ENCODE data around the gene PGBD5.

GRCh38 chr1:230356869-230357794, 69.0 kb downstream of the PGBD5 start:
- TF ChIP-seq SYNCRIP (IDR thresholded peaks at IDR 0.05; ENCODE audit: insufficient read depth, low read depth, low read length) = no peak
- no peak for TF ChIP-seq SMC3 (IDR thresholded peaks at IDR 0.05; ENCODE audit: low read length)
- no peak for TF ChIP-seq MAZ (IDR thresholded peaks at IDR 0.05; ENCODE audit: borderline replicate concordance, low read depth, low read length)
- TF ChIP-seq MAZ (CRISPR knock-in tag; IDR thresholded peaks at IDR 0.05; ENCODE audit: low read depth) = no peak
- TF ChIP-seq YY1 (IDR thresholded peaks at IDR 0.05; ENCODE audit: insufficient read depth, insufficient replicate concordance, low read depth, low read length) = no peak
- TF ChIP-seq ZNF382 (CRISPR knock-in tag; IDR thresholded peaks at IDR 0.05; ENCODE audit: borderline replicate concordance) = no peak
- TF ChIP-seq BRCA1 (CRISPR knock-in tag; IDR thresholded peaks at IDR 0.05) = no peak
- TF ChIP-seq KAT7 (CRISPR knock-in tag; IDR thresholded peaks at IDR 0.05; ENCODE audit: borderline replicate concordance) = no peak
- TF ChIP-seq GATAD2A (CRISPR knock-in tag; IDR thresholded peaks at IDR 0.05) = no peak
- no peak for TF ChIP-seq REXO4 (CRISPR knock-in tag; IDR thresholded peaks at IDR 0.05; ENCODE audit: borderline replicate concordance)
